WI38 (cell line): ENCODE results near the gene SIK2.
"Not testable (repeated sequence)": the region's sequence is repeated elsewhere in the genome, so short reads cannot be mapped to it uniquely, and the experiment has no call there.

Experiments used
- H3K4me3 ChIP-seq: 2 replicates; pipeline ENCODE4 v1.5.1; 2011; ENCODE audit warnings: low read depth, mild to moderate bottlenecking, control low read depth, low read length
- CTCF ChIP-seq: IDR thresholded peaks from 2 replicates; pipeline ENCODE4 v1.5.1; 2012; ENCODE audit warnings: low read depth, mild to moderate bottlenecking, control low read depth, low read length

SIK2 gene

GRCh38 chr11:111707039-111707690, 104.9 kb downstream of the SIK2 start:
- no peak for TF ChIP-seq CTCF

GRCh38 chr11:111707691-111708067, 105.4 kb downstream of the SIK2 start:
- no peak overlapping the region for H3K4me3 ChIP-seq
- TF ChIP-seq CTCF = no peak

More at GRCh38 chr11:111707039-111707690, 104.9 kb downstream of the SIK2 start:
- H3K4me3 ChIP-seq = no peak overlapping the region

GRCh38 chr11:111714522-111714921, 112.3 kb downstream of the SIK2 start:
- no peak for TF ChIP-seq CTCF
- H3K4me3 ChIP-seq = no peak overlapping the region

- H3K4me3 ChIP-seq = no peak overlapping the region
- no peak for TF ChIP-seq CTCF
These were observed 113.0 kb downstream of the SIK2 start for GRCh38 chr11:111715142-111715816.

GRCh38 chr11:111717660-111718059, 115.4 kb downstream of the SIK2 start:
- H3K4me3 ChIP-seq = not testable (repeated sequence)

GRCh38 chr11:111718436-111718835, 116.2 kb downstream of the SIK2 start:
- no peak for TF ChIP-seq CTCF
- H3K4me3 ChIP-seq = no peak overlapping the region

- TF ChIP-seq CTCF = no peak
- no peak overlapping the region for H3K4me3 ChIP-seq
These were observed 116.6 kb downstream of the SIK2 start for GRCh38 chr11:111718859-111719258.

GRCh38 chr11:111719379-111719778, 117.1 kb downstream of the SIK2 start:
- TF ChIP-seq CTCF = no peak
- no peak overlapping the region for H3K4me3 ChIP-seq
